Mesothelial cell of epicardium (in vitro differentiated cells): ENCODE measurements around the gene ZNF575. TPM values are rescaled to one million over a fixed set of nuclear protein-coding genes. Genes with fewer than 3 reads are reported as not detected.

Experiments
- DNase-seq, 2 experiments: peaks; one replicate each; pipeline ENCODE4 v3.0.0; 2021; ENCODE audit warnings: low spot score in 2 of 2; ENCODE audit not compliant: unreplicated experiment in 2 of 2
- H3K27ac Mint-ChIP-seq: 2 replicates; pipeline ENCODE4 v1.8.0; 2021; ENCODE audit warnings: mixed read lengths
- H3K27me3 Mint-ChIP-seq: 2 replicates; pipeline ENCODE4 v1.8.0; 2021; ENCODE audit warnings: low read depth, mixed read lengths
- H3K36me3 Mint-ChIP-seq: 2 replicates; pipeline ENCODE4 v1.8.0; 2021; ENCODE audit warnings: mixed read lengths
- H3K4me1 Mint-ChIP-seq: 2 replicates; pipeline ENCODE4 v1.8.0; 2021; ENCODE audit warnings: mixed read lengths
- H3K4me3 Mint-ChIP-seq: 2 replicates; pipeline ENCODE4 v1.8.0; 2021; ENCODE audit warnings: mild to moderate bottlenecking, moderate library complexity, mixed read lengths
- H3K9me3 Mint-ChIP-seq: 2 replicates; pipeline ENCODE4 v1.8.0; 2021; ENCODE audit warnings: mixed read lengths
- CTCF ChIP-seq: fragments of 200-600 bp; sonication (generic); IDR thresholded peaks from one replicate; pipeline ENCODE4 v1.5.0; 2021; ENCODE audit warnings: antibody characterized with exemption; ENCODE audit not compliant: unreplicated experiment
- total RNA-seq: library from RNA; stranded (reverse); gene quantifications from 3 replicates; pipeline ENCODE4 v1.2.1, GENCODE V29; 2021

The ZNF575 gene, protein sequence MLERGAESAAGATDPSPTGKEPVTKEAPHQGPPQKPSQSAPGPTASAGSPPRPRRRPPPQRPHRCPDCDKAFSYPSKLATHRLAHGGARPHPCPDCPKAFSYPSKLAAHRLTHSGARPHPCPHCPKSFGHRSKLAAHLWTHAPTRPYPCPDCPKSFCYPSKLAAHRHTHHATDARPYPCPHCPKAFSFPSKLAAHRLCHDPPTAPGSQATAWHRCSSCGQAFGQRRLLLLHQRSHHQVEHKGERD
- total RNA-seq: 2.3 to 2.8 TPM (median 2.6 TPM) in 3 replicates

DNA sequence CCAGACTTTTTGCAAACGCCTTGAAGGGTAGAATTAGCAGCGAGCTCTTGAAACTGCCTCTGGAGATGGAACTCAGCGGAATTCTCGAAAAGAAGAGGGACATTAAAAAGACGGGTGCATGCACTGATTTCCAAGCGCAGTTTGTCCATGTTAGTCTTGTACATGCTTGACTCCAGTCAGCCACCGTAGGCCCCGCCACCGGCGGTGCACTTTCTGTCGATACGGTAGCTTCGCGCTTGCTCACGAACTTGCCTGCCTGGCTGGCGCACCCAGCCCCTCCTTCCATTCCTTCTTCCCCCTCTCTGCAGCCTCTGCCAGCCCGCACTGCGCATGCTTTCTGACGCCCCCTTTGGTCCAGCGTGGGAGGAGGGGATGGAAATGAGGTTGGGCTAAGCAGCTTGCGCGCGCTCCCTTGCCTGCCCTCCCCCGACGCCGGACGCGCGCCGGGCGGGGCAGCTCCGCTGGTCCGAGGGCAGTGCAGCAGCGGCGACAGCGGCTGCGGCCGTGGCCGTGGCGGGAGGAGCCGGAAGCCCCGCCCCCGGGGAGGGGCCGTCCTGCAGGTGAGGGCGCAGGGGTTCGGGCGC lies at the start of gene ZNF575:
Gene ZNF575 (plus strand): TSS at position 227 of the 584 bp plus-strand sequence. CDS start 1,235 bp downstream, outside the sequence.
- peak; percentile 11 for TF ChIP-seq CTCF
- Mint-ChIP-seq H3K27me3 (no peaks in the 10 kb centered on the region), H3K9me3 (no peaks in the 10 kb centered on the region), H3K27ac (peak within 1 kb of the TSS; percentile 99), H3K36me3 (peaks cover 9% of the 10 kb centered on the region), H3K4me3 (peak within 1 kb of the TSS; percentile 82), H3K4me1 (peaks cover 16% of the 10 kb centered on the region)
- DNase-seq: peak; percentile 79 to 92

DNA sequence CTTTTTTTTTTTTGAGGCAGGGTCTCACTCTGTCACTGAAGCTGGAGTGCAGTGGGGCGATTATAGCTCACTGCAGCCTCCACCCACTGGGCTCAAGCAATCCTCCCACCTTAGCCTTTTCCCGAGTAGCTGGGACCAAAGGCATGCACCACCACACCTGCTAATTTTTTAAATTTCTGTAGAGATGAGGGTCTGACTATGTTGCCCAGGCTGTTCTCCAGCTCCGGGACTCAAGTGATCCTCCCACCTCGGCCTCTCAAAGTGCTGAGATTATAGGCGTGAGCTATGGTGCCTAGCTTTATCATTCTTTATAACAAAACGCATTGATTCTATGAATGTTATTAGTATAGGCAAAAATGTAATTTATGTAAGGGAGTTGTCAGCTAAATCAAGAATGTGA lies 49.7 kb upstream of the ZNF575 start:
- H3K27me3 Mint-ChIP-seq: no peaks in the 10 kb centered on the region
- H3K4me3 Mint-ChIP-seq: no peak overlapping the region
- TF ChIP-seq CTCF: no peak
- no peaks in the 10 kb centered on the region for H3K9me3 Mint-ChIP-seq
- no peak overlapping the region for H3K27ac Mint-ChIP-seq
- H3K4me1 Mint-ChIP-seq: no peaks in the 10 kb centered on the region
- H3K36me3 Mint-ChIP-seq: peaks cover 7% of the 10 kb centered on the region
- DNase-seq: no peak

GRCh38 chr19:43485951-43486350 lies 47.0 kb upstream of the ZNF575 start:
- no peak for TF ChIP-seq CTCF
- no peak overlapping the region for H3K27ac Mint-ChIP-seq
- H3K27me3 Mint-ChIP-seq: no peaks in the 10 kb centered on the region
- no peaks in the 10 kb centered on the region for H3K9me3 Mint-ChIP-seq
- no peaks in the 10 kb centered on the region for H3K4me1 Mint-ChIP-seq
- peaks cover 6% of the 10 kb centered on the region for H3K36me3 Mint-ChIP-seq
- DNase-seq: no peak
- H3K4me3 Mint-ChIP-seq: no peak overlapping the region

GRCh38 chr19:43486412-43486811 lies 46.6 kb upstream of the ZNF575 start:
- Mint-ChIP-seq H3K4me1 (no peaks in the 10 kb centered on the region), H3K9me3 (no peaks in the 10 kb centered on the region), H3K27me3 (no peaks in the 10 kb centered on the region), H3K27ac (no peak overlapping the region), H3K4me3 (no peak overlapping the region), H3K36me3 (peaks cover 6% of the 10 kb centered on the region)
- no peak for TF ChIP-seq CTCF
- no peak for DNase-seq

GRCh38 chr19:43488179-43488578 lies 44.8 kb upstream of the ZNF575 start:
- Mint-ChIP-seq H3K27me3 (no peaks in the 10 kb centered on the region), H3K27ac (no peak overlapping the region), H3K9me3 (no peaks in the 10 kb centered on the region), H3K36me3 (peaks cover 4% of the 10 kb centered on the region), H3K4me1 (no peaks in the 10 kb centered on the region), H3K4me3 (no peak overlapping the region)
- TF ChIP-seq CTCF: no peak
- no peak for DNase-seq
